PC-9 (cell line): Measurements from ENCODE around the gene PWP2. TPM values are rescaled to one million over a fixed set of nuclear protein-coding genes. Genes with fewer than 3 reads are reported as not detected.
"Not testable (repeated sequence)": the region's sequence is repeated elsewhere in the genome, so short reads cannot be mapped to it uniquely, and the experiment has no call there.

Source experiments
- Bru-seq: library from RNA; stranded (reverse); fragments of 400-500 nt; gene quantifications from one replicate; lab custom pipeline; 2021; lab: Mats Ljungman, UMichigan
- BruChase-seq, 2 experiments: library from RNA; stranded (reverse); fragments of 400-500 nt; gene quantifications; one replicate each; lab custom pipeline; 2021; lab: Mats Ljungman, UMichigan
- BruUV-seq: library from RNA; stranded (reverse); fragments of 400-500 nt; replicated peaks from 2 replicates; lab custom pipeline; 2021; lab: Mats Ljungman, UMichigan
- CTCF ChIA-PET: fragments of 300-600 bp; sonication (Branson Sonifier 250); formaldehyde crosslinking; loops from one replicate; lab custom pipeline; 2022; ENCODE audit warnings: antibody characterized with exemption; lab: Charles Lee
- POLR2A ChIA-PET: fragments of 300-600 bp; sonication (Branson Sonifier 250); formaldehyde crosslinking; loops from one replicate; lab custom pipeline; 2022; ENCODE audit warnings: antibody characterized with exemption; ENCODE audit not compliant: unreplicated experiment; lab: Charles Lee
- DNase-seq, 2 experiments: peaks; one replicate each; pipeline versions ENCODE4 v3.0.0 to v3.0.0-alpha.2; 2015 to 2022; ENCODE audit warnings: mixed read lengths in 1 of 2
- H2AFZ ChIP-seq: fragments of 200-600 bp; sonication (generic); 2 replicates; pipeline ENCODE4 v1.8.1; 2017; ENCODE audit warnings: antibody characterized with exemption
- H3F3A ChIP-seq: fragments of 200-600 bp; sonication (generic); 2 replicates; pipeline ENCODE4 v1.8.1; 2017; ENCODE audit warnings: antibody characterized with exemption, mild to moderate bottlenecking, low read depth; ENCODE audit not compliant: insufficient read depth
- H3K27ac ChIP-seq: fragments of 200-600 bp; sonication (generic); 2 replicates; pipeline ENCODE4 v1.6.1; 2016; ENCODE audit warnings: mixed run types
- H3K27me3 ChIP-seq: fragments of 200-600 bp; sonication (generic); 2 replicates; pipeline ENCODE4 v1.6.1; 2016; ENCODE audit warnings: low read depth, mixed run types; ENCODE audit not compliant: insufficient read depth
- H3K36me3 ChIP-seq: fragments of 200-600 bp; sonication (generic); 2 replicates; pipeline ENCODE4 v1.6.1; 2016; ENCODE audit warnings: low read depth, mixed run types
- H3K4me1 ChIP-seq: fragments of 200-600 bp; sonication (generic); replicated peaks from 2 replicates; pipeline ENCODE4 v1.6.1; 2016; ENCODE audit warnings: mixed run types; ENCODE audit not compliant: insufficient read depth
- H3K4me2 ChIP-seq: fragments of 200-600 bp; sonication (generic); 2 replicates; pipeline ENCODE4 v1.6.1; 2017; ENCODE audit warnings: mixed run types
- H3K4me3 ChIP-seq: fragments of 200-600 bp; sonication (generic); 2 replicates; pipeline ENCODE4 v1.6.1; 2016; ENCODE audit warnings: mixed run types
- H3K79me2 ChIP-seq: fragments of 200-600 bp; sonication (generic); 2 replicates; pipeline ENCODE4 v1.6.1; 2017; ENCODE audit warnings: low read depth, mixed run types
- H3K9me2 ChIP-seq: fragments of 200-600 bp; sonication (generic); 2 replicates; pipeline ENCODE4 v1.8.1; 2017; ENCODE audit warnings: mild to moderate bottlenecking; ENCODE audit not compliant: insufficient read depth
- H3K9me3 ChIP-seq: fragments of 200-600 bp; sonication (generic); 2 replicates; pipeline ENCODE4 v1.8.1; 2016; ENCODE audit warnings: low read depth; ENCODE audit not compliant: insufficient read depth
- H4K20me1 ChIP-seq: fragments of 200-600 bp; sonication (generic); 2 replicates; pipeline ENCODE4 v1.8.1; 2017; ENCODE audit not compliant: insufficient read depth
- CTCF ChIP-seq: fragments of 200-600 bp; sonication (generic); conservative IDR thresholded peaks from 2 replicates; pipeline ENCODE4 v1.6.1; 2017; ENCODE audit warnings: mixed run types, antibody characterized with exemption, mild to moderate bottlenecking, moderate library complexity
- EZH2 ChIP-seq: fragments of 200-600 bp; sonication (generic); IDR thresholded peaks from 2 replicates; pipeline ENCODE4 v1.8.0; 2017; ENCODE audit warnings: antibody characterized with exemption, low read depth
- intact Hi-C: fragments of 100-400 bp; cut with micrococcal nuclease; formaldehyde crosslinking; loops from one replicate; pipeline ENCODE4 v1.10.0; 2022; ENCODE audit not compliant: unreplicated experiment
- long read RNA-seq: library from polyadenylated mRNA; stranded (forward); transcript quantifications from one replicate; pipeline ENCODE4 v2.0.0, GENCODE V29; 2022
- total RNA-seq: library from RNA; stranded (reverse); gene quantifications from 2 replicates; pipeline ENCODE4 v1.2.3, GENCODE V29; 2021

PWP2 gene
- total RNA-seq: 22.6 and 22.9 TPM in 2 replicates
- percentile 46 among the genes with signal in this experiment for Bru-seq, nascent RNA
- BruChase-seq, experiment 1, labeled RNA remaining after a 2-hour chase: percentile 48 among the genes with signal in this experiment
- BruChase-seq, experiment 2, labeled RNA remaining after a 6-hour chase: percentile 66 among the genes with signal in this experiment
- long read RNA-seq, transcript PWP2-201 (21 exons, 3,297 nt): major isoform, 26 of 33 reads
- long read RNA-seq, partial matches to known transcripts: 5 of 33 reads
- long read RNA-seq, other reads (novel, unspliced or antisense): 2 of 33 reads

GRCh38 chr21:44107026-44107501, at the start of gene PWP2:
Gene PWP2 (plus strand): TSS chr21:44107399. CDS start chr21:44107417, 18 bp downstream.
- H3K79me2 ChIP-seq, H3K9me3 ChIP-seq, H3K4me2 ChIP-seq, H3F3A ChIP-seq, H4K20me1 ChIP-seq, H2AFZ ChIP-seq, H3K4me1 ChIP-seq, H3K27ac ChIP-seq, POLR2A ChIA-PET, BruUV-seq, CTCF ChIA-PET, H3K9me2 ChIP-seq, intact Hi-C loops, H3K36me3 ChIP-seq, H3K27me3 ChIP-seq: not testable (repeated sequence)
- peak in 1 of 2 experiments; percentile 55 for DNase-seq
- peak within 1 kb of the TSS; percentile 41; the same call in 1 of the 2 replicates for H3K4me3 ChIP-seq

GRCh38 chr21:44057960-44058651, 49.1 kb upstream of the PWP2 start:
- H3K36me3 ChIP-seq: no peaks in the 10 kb centered on the region

GRCh38 chr21:44058652-44058964, 48.6 kb upstream of the PWP2 start:
- Histone ChIP-seq H3K27me3 (no peaks in the 10 kb centered on the region), H3K4me2 (no peak overlapping the region), H2AFZ (no peak overlapping the region), H3K36me3 (no peaks in the 10 kb centered on the region), H3K9me2 (no peaks in the 10 kb centered on the region), H3K4me3 (no peak overlapping the region), H3K9me3 (no peaks in the 10 kb centered on the region), H3K27ac (no peak overlapping the region), H3F3A (no peaks in the 10 kb centered on the region), H3K79me2 (no peaks in the 10 kb centered on the region), H3K4me1 (no peaks in the 10 kb centered on the region), H4K20me1 (peaks cover 6% of the 10 kb centered on the region; the same call in 1 of the 2 replicates)
- intact Hi-C loops: no loop called here
- no TSS peak for BruUV-seq
- TF ChIP-seq EZH2: no peak
- TF ChIP-seq CTCF: no peak
- CTCF ChIA-PET: no interaction called here
- POLR2A ChIA-PET: no interaction called here
- no peak for DNase-seq

More at GRCh38 chr21:44057960-44058651, 49.1 kb upstream of the PWP2 start:
- Histone ChIP-seq H4K20me1 (peaks cover 6% of the 10 kb centered on the region; the same call in 1 of the 2 replicates), H2AFZ (no peak overlapping the region), H3K4me1 (no peaks in the 10 kb centered on the region), H3F3A (no peaks in the 10 kb centered on the region), H3K4me3 (no peak overlapping the region), H3K4me2 (no peak overlapping the region), H3K27me3 (no peaks in the 10 kb centered on the region), H3K27ac (no peak overlapping the region), H3K9me3 (no peaks in the 10 kb centered on the region), H3K79me2 (no peaks in the 10 kb centered on the region), H3K9me2 (no peaks in the 10 kb centered on the region)
- no TSS peak for BruUV-seq
- intact Hi-C loops: no loop called here
- DNase-seq: no peak
- no peak for TF ChIP-seq EZH2
- TF ChIP-seq CTCF: no peak
- CTCF ChIA-PET: no interaction called here
- POLR2A ChIA-PET: no interaction called here
